Measurements from ENCODE around the gene GIMAP5. TPM values are rescaled to one million over a fixed set of nuclear protein-coding genes. Genes with fewer than 3 reads are reported as not detected.
"Not testable (repeated sequence)": the region's sequence is repeated elsewhere in the genome, so short reads cannot be mapped to it uniquely, and the experiment has no call there.

Gene GIMAP5
- total RNA-seq, 1 experiment from 2014 or later = not detected

DNA sequence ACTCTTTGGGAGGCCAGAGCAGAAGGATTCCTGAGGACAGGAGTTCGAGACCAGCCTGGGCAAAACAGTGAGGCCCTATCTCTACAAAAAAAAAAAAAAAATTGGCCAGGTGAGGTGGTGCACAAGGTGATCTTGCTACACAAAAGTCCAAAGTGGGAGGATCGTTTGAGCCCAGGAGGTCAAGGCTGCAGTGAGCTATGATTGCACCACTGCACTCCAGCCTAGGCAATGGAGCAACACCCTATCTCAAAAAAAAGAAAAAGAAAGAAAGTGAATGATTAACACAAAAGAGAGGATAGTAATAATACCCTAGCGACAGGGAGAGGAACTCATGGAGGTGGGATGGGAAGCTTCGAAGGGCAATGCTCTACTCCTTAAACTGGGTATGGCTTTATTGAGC, 32.5 kb downstream of the GIMAP5 start:
- no peak for DNase-seq (ENCODE audit: low read depth)

DNA sequence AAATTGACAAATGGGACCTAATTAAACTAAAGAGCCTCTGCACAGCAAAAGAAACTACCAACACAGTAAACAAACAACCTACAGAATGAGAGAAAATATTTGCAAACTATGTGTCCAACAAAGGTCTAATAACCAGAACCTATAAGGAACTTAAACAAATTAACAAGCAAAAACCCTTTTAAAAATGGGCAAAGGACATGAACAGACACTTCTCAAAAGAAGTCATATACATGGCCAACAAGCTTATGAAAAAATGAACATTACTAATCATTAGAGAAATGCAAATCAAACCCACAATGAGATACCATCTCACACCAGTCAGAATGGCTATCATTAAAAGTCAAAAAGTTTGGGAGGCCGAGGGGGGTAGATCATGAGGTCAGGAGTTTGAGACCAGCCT, 36.9 kb downstream of the GIMAP5 start:
- DNase-seq (ENCODE audit: low read depth) = not testable (repeated sequence)

DNA sequence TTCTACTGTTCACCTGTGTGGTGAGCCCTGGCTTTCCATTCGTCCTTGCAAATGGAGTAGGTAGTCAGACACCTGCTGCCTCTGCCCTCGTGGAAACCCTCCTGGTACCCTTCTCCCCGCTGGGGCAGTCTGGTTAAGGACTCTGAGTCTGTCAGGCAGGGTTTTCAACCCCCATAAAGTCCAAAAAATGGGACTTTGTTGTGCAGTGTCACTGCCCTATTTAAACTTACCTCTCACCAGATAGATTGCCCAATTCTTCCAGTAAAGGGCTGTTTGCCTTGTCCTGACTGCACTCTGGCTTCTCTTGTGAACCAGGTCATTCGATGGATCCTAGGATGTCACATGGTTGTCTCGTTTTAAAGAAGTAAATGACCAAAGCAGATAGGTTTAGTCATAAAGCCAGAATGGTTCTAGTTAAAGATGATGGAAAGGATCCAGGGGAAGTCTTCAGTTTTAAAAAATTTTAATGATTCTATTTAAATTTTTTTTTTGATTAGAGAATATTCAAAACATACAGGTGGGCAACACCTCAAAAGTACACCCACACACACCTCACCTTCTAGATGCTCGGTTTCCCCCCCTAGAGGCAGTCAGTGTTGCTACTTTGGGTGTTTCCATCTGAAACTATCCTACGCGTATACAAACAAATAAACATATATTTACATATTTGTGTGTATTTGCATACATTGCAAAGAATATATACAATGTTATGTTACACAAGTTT, 41.0 kb downstream of the GIMAP5 start:
- DNase-seq (ENCODE audit: low read depth) = no peak

DNA sequence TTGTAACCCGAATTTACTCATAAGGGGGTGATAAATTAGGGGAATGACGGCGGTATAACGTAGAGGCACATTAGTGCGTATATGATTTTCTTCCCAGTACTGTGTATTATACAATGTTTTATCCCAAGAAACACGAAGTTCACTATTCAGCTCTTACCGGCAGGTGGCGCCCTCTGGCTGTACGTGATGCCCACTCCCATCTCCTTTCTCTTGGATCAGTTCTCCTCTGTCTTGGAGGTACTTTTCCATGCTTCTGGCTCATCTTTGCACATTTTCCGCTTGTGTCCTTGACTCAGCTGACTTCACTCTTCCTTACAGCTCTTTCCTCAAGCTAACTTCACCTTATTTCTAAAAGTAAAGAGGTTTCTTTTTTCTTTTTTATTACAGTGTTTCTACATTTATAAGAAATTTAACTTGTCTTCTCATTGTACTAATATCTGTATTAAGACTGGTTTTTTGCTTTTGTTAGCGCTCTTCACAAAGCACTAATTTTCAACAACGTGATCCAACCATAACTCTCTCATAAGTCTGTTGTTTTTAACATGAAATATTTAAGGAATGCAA, 41.6 kb downstream of the GIMAP5 start:
- peak; percentile 57 for DNase-seq (ENCODE audit: low read depth)

DNA sequence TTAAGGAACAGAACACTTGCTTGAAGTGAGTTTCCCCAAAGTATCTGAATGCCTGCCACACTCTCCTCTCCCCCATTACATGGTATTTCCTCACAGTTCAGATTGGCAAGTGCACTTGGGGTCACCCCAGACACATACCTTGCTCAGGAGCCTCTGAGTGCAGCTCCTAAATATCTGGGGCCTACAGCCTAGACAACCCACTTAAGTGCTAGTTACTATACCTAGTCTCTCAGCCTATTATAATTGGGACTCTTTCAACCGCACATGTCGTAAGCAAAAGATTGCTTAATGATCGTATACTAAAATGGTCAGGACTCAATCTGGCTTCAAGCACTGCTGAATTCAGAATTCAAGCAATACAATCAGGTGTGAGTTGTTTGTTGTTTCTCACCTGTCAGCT, 43.1 kb downstream of the GIMAP5 start:
- no peak for DNase-seq (ENCODE audit: low read depth)

DNA sequence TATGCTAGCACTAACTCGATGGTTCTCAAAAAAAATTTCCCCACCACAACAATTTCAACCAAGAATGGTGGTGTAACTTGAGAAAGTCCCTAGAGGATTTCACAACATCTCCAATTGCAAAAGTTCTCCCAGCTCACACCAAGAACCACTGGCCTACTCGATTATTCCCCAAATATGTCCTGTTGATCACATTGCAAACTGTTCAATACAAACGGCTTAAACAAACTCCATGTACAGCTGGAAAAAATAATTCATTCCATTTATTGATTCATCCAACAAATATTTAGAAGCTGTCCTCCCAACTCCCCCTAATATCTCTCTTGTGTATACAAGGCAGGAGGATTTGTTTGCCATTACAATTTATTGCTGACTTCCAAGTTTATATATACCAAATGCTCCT, 43.9 kb downstream of the GIMAP5 start:
- peak; percentile 40 for DNase-seq (ENCODE audit: low read depth)

DNA sequence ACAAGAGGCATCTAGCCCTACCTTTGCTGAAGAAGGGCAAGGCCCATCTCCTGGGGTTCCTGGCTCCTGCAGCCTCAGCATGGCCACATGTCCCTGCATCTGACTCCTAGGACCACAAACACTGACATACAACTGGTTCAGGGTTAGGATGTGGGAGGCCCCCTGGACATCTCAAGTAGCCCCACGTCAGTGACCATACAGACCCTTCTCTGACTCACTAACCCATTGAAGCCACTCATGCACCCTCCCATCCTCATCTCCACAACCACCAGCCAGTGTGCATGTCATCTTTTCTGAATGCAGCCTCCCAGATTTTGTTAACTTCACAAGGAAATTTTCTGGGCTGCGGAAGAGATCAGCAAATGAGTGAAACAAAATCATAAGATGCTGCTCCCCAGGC, 44.7 kb downstream of the GIMAP5 start:
- no peak for DNase-seq (ENCODE audit: low read depth)

DNA sequence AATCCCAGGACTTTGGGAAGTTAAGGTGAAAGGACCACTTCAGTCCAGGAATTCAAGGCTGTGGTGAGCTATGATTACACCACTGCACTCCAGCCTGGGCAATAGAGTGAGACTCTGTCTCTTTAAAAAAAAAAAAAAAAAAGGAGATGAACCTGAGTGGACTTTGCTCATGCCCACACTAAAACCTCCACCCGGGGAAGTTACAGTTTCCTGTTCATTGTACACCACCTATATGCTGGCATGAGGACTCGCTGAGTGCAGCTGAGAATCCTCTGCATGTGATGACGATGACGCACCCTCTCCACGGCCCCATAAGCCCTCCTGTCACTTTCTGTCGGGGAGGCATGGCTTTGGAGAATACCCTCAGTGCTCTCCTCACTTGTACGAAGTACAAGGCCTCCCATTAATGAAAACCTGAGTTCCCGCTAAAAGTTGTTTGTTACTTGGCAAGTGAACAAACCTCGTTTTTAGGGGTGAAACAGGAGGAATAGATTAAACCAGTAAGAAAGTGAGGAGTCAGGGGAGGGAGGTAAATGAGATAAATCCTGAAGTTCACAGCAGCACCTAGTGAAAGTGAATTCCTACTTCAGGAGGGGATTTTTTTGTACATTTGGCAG, 47.0 kb downstream of the GIMAP5 start:
- no peak for DNase-seq (ENCODE audit: low read depth)

DNA sequence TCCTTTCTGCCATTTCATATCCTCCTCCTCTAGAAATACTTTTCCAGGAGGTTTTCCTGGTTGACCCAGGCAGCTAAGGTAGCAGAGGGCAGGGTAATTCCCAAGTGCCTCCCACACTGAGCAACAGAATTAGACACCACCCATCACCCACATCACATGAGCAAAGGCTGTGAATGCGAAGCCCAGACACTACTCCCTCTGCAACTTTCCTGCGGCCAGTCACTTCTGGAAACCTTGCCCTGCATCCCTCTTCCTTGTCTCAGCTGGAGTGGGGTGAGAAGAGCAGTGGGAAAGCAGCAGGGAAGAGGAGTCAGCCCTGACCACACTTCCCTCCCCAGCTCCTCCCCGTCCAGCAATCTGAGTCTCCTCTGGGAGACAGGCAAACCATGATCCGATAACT, 47.7 kb downstream of the GIMAP5 start:
- DNase-seq (ENCODE audit: low read depth) = peak; percentile 7

DNA sequence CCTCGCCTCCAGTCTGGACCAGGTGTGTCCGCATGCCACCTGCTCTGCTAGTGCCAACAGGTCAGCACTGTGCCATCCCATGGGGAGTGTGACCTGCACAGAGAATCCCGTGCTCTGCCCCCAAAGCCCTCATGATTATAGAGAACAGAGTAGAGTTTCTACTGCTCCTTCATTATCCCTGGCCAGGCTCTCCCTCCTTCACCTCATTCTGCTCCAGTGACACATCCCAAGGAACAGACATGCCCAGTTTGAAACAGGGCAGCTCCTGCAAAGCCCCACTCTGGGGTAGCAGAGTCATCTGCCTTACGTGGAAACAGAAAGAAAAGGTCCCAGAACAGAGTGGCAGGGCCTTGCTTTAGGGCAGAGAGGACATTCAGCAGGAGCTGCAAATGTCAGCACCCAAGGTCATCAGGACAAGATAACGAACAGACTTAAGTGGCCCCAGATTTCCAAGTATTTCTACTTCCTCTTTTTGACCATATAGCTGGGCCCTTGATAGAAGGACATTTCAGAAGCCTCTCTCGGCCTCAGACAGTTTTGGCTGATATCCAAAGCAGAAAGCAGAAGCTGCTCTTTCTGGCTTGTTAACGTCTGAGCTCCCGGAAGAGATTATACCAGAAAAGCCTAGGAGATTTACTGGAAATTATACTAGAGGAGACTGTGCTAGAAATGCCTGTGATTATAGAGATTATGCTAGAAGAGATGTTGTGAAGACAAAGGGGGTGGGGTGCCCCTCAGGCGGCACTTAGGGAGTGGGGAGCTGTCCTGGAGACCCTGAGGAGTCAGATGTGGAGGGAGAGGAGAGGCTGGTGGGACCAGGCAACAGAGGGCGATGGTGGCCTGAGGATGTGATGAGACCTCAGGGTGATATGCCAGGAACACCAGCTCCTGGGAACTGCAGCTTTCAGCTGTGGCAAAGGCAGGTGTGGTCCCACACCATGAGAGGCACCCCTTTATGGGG, 50.4 kb downstream of the GIMAP5 start:
- no peak for DNase-seq (ENCODE audit: low read depth)

DNA sequence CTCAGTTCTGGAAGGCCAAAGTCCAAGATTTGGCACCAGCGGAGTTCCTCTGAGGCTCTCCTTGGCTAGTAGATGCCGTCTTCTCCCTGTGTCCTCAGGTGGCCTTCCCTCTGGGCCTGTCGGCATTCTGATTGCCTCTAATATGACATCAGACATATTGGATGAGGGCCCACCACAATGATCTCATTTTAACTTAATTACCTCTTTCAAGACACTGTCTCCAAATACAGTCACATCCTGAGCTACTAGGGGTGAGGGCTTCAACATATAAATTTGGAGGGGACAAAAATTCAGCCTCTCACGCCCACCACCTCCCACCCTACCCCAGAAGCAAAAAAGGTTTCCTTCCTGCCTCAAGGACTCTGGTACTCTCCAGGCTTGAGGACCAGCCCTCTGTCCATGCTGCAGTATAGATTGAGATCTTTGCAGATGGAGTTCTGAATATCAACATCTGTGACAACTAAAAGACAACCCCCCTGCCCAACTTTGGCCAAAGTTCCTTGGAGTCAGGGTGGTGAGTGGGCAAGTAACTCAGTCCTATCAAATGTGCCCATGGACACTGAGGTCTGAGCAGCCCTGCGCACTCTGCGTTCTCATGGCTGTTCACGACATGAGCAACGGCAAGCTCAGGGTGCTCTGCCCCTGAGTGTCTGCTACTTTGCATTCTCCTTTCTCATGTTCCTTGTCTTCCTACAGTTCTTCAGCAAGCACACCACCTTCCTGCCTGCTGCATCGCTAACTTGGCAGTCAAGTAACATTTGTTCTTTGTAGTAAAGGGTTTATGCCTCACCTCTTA, 51.5 kb downstream of the GIMAP5 start:
- no peak for DNase-seq (ENCODE audit: low read depth)

DNA sequence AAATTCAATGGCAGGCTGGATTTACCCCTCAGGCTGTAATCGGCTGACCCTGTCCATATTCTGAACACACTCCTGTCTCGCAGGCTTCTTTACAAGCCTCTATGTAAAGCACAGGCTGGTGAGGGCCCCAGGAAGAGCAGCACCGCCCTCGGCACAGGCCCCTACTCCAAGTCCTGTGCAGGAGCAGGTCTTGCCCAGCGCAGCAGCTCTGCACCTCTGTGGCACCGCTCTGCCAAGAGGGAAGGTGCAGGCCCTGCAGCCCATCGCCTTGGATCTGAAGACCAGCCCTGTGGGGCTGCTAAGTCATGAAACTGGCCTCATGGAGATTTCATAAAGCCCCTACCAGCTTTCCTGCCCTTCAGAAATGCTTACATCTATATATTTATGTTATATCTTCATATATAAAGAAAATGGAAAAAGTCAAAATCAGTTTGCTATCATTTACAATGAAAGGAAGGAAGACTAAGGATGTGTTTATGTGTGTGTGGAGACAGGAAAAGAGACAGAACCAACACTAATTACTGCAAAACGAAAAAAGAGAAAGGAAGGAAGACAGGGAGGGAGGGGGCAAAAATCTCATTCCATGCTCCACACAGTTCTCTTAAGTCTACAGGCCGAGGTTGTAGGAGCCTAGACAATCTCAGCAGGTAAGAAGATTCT, 53.3 kb downstream of the GIMAP5 start:
- no peak for DNase-seq (ENCODE audit: low read depth)

DNA sequence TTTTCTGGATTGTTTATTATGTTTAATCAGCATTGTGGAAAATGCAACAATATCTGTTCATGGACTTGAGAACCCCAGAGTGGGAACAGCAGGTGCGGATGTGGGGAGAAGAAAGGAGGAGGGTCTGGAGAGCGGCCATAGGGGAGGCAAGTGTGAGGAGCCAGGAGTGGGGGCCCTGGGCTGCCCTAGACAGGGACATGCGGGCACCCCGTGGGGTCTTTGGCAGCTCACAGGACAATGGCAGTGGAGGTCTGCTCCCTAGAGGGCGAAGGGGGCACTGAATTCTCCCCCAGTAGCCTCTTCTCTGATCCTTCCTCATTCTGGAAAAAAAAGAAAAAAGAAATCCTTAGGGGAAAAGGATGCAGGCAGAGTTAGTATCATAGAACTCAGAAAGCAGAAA, 54.1 kb downstream of the GIMAP5 start:
- DNase-seq (ENCODE audit: low read depth) = no peak

DNA sequence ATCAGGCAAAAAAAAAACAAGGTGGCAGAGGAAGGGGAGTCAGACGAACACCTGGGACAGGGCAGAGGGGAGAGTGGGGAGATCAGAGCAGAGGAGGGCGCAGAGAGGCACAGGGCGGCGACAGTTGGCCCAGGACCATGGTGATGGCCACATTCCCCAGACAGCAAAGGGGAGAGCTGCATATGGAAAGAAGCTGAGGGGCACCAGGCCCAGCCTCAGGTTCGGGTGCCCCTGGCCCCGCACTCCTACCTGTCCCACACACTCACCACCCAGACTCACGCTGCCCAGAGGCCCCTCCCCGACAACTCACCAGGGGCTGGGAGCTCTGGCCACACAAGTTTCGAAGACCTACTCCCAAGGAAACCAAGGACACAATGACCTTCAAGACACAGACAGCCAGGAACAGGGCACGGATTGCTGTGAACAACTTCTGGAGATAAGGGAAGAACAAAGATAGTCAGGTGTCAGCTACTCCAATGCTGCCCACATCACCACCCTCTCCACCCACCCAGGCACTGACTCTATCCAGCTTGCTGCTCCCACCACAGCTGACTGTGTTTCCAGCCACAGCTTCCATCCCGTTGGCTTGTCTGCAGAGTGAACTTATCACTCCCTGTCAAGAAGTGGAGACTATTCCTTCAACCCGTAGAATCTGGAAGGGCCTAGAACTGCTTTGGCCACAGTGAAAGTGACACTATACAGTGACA, 54.7 kb downstream of the GIMAP5 start:
- no peak for DNase-seq (ENCODE audit: low read depth)

Other genes with a start within 250 kb of the GIMAP5 start
- not detected in 2 replicates for gene GIMAP7, start 222.5 kb upstream of the GIMAP5 start, total RNA-seq (2014; rRNA removed)
- not detected in 2 replicates for gene GIMAP4, start 170.0 kb upstream of the GIMAP5 start, total RNA-seq (2014; rRNA removed)
- not detected in 2 replicates for gene GIMAP6, start 105.0 kb upstream of the GIMAP5 start, total RNA-seq (2014; rRNA removed)
- gene GIMAP2, start 51.7 kb upstream of the GIMAP5 start, total RNA-seq (2014; rRNA removed) = 2.6 and 3.4 TPM in 2 replicates
- gene GIMAP1, start 20.8 kb upstream of the GIMAP5 start, total RNA-seq (2014; rRNA removed) = not detected in 2 replicates
- gene TMEM176B, start 62.9 kb downstream of the GIMAP5 start, total RNA-seq (2014; rRNA removed) = not detected in 2 replicates
- gene TMEM176A, start 63.4 kb downstream of the GIMAP5 start, total RNA-seq (2014; rRNA removed) = not detected in 2 replicates
- not detected in 2 replicates for gene AOC1, start 115.1 kb downstream of the GIMAP5 start, total RNA-seq (2014; rRNA removed)
- gene KCNH2, start 240.9 kb downstream of the GIMAP5 start, total RNA-seq (2014; rRNA removed) = 0.11 TPM in 1 of 2 replicates, not detected in the other

Measured in LHCN-M2 (cell line).